ENCODE results near the gene GASK1A. TPM values are rescaled to one million over a fixed set of nuclear protein-coding genes. Genes with fewer than 3 reads are reported as not detected.

Gene GASK1A
- total RNA-seq, 1 donor from 2014 or later: not detected

DNA sequence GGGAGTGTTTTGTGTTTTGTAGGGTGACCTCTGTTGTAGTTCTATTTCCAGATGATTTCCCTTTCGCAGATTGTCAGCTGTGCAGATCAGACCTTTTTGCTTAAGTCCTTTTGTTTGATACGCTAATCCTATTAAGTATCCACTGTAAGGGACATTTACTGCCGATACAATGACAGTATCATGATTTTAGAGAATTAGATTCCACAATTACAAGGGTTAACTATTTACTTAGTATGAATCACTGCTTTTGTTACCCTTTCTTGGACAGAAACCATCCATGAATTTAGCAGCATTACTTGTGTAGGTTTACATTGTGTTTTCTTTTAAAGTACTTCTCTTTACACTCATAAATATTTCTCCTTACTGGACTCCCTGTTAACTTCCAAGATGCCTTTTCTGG lies 41.8 kb upstream of the GASK1A start:
- Mint-ChIP-seq H3K4me3 (no peak overlapping the region), H3K36me3 (ENCODE audit: low read depth) (no peaks in the 10 kb centered on the region), H3K27me3 (peaks cover 18% of the 10 kb centered on the region), H3K27ac (no peak overlapping the region), H3K4me1 (no peaks in the 10 kb centered on the region), H3K9me3 (peaks cover 2% of the 10 kb centered on the region)
- intact Hi-C loops (cut with micrococcal nuclease): no loop called here
- ChIA-PET CTCF (no interaction called here), POLR2A (no interaction called here)
- no peak for ATAC-seq (ENCODE audit: low read depth)
- TF ChIP-seq, protein P1, sequence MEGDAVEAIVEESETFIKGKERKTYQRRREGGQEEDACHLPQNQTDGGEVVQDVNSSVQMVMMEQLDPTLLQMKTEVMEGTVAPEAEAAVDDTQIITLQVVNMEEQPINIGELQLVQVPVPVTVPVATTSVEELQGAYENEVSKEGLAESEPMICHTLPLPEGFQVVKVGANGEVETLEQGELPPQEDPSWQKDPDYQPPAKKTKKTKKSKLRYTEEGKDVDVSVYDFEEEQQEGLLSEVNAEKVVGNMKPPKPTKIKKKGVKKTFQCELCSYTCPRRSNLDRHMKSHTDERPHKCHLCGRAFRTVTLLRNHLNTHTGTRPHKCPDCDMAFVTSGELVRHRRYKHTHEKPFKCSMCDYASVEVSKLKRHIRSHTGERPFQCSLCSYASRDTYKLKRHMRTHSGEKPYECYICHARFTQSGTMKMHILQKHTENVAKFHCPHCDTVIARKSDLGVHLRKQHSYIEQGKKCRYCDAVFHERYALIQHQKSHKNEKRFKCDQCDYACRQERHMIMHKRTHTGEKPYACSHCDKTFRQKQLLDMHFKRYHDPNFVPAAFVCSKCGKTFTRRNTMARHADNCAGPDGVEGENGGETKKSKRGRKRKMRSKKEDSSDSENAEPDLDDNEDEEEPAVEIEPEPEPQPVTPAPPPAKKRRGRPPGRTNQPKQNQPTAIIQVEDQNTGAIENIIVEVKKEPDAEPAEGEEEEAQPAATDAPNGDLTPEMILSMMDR (IDR thresholded peaks at IDR 0.05): no peak
- no peak for DNase-seq

DNA sequence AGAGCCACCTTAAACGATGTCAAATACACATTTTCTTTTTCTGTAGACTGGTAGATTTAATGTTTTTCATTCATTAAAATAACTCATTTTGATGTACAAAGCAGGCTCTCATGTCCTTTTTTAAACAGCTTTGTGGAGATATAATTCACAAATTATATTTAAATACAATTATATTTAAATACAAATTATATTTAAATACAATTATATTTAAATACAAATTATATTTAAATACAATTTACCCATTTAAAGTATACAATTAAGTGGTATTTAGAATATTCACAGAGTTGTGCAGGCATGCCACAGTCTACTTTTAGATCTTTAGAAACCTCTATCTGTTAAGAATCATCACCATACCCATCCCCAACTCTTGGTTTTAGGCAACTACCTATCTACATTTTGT lies 36.4 kb upstream of the GASK1A start:
- Mint-ChIP-seq H3K4me3 (no peak overlapping the region), H3K36me3 (ENCODE audit: low read depth) (no peaks in the 10 kb centered on the region), H3K27me3 (peaks cover 12% of the 10 kb centered on the region), H3K9me3 (no peaks in the 10 kb centered on the region), H3K4me1 (no peaks in the 10 kb centered on the region), H3K27ac (no peak overlapping the region)
- ATAC-seq (ENCODE audit: low read depth) (no peak), DNase-seq (no peak)
- TF ChIP-seq, protein P1 (IDR thresholded peaks at IDR 0.05): no peak
- ChIA-PET CTCF (no interaction called here), POLR2A (no interaction called here)
- intact Hi-C loops (cut with micrococcal nuclease): no loop called here

DNA sequence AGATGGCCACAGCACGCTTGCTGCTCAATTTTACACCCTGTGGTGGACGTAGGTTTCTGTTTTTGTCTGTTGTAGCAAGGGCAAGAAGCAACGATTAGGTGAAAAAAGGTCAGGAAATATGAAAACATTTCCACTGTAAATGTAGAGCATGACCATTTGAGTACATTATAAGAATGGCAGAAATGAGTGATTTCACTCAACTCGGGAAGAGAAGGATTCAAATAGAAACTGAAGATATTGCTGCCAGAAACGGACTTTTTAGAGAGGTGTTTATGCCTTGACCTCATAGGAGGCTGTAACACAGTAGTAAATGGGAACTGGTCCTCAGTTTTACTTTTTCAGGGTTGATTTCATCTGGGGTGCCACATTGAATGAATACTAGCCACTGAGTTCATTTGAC lies 33.1 kb upstream of the GASK1A start:
- CTCF ChIA-PET: no interaction called here
- TF ChIP-seq, protein P1 (IDR thresholded peaks at IDR 0.05): no peak
- ATAC-seq (ENCODE audit: low read depth): no peak

DNA sequence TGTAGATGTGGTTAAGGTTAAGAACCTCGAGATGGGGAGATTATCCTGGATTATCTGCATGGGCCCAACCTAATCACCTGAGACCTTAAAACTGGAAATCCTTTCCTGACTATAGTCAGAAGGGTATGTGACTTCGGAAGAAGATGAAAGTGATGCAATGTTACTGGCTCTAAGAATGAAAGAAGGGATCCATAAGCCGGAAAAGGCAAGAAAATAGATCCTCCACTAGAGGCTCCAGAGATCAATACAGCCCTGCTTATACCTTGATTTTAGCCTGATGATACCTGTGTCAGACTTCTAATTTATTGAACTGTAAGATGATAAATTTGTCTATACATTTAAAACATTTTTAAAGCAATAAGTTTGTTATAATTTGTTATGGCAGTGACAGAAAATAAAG lies 21.5 kb upstream of the GASK1A start:
- CTCF ChIA-PET: no interaction called here
- TF ChIP-seq, protein P1 (IDR thresholded peaks at IDR 0.05): no peak
- DNase-seq: no peak
- Mint-ChIP-seq H3K27me3 (peaks cover 15% of the 10 kb centered on the region), H3K9me3 (no peaks in the 10 kb centered on the region), H3K4me3 (no peak overlapping the region), H3K36me3 (ENCODE audit: low read depth) (no peaks in the 10 kb centered on the region), H3K4me1 (no peaks in the 10 kb centered on the region), H3K27ac (no peak overlapping the region)
- POLR2A ChIA-PET: no interaction called here
- intact Hi-C loops (cut with micrococcal nuclease): no loop called here
- no peak for ATAC-seq (ENCODE audit: low read depth)

More for the DNA sequence above, 33.1 kb upstream of the GASK1A start:
- Mint-ChIP-seq H3K27me3 (peaks cover 16% of the 10 kb centered on the region), H3K4me1 (no peaks in the 10 kb centered on the region), H3K27ac (no peak overlapping the region), H3K4me3 (no peak overlapping the region), H3K36me3 (ENCODE audit: low read depth) (no peaks in the 10 kb centered on the region), H3K9me3 (no peaks in the 10 kb centered on the region)
- no peak for DNase-seq
- intact Hi-C loops (cut with micrococcal nuclease): no loop called here
- POLR2A ChIA-PET: no interaction called here

DNA sequence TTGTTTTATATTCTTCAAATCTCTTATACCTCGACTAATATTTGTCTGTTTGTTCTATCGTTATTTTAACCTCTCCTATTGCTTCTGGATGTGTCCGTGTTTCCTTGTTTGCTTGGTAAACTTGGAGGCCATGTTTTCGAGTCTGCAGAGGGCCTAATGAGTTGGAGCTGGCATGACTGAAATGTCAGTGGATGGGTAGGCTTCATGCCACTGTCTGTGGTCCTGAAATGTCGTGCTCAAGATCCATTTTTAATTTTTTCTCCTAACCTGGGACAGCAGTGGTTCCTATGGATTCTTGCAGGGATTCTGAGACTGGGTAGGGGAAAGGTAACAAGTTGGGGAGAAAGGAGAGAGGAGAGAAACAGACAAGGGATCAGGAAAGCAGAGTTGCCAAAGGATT lies 18.8 kb upstream of the GASK1A start:
- Mint-ChIP-seq H3K36me3 (ENCODE audit: low read depth) (no peaks in the 10 kb centered on the region), H3K27me3 (peaks cover 15% of the 10 kb centered on the region), H3K4me3 (no peak overlapping the region), H3K27ac (no peak overlapping the region), H3K4me1 (no peaks in the 10 kb centered on the region), H3K9me3 (no peaks in the 10 kb centered on the region)
- intact Hi-C loops (cut with micrococcal nuclease): loop anchor here (5.0 kb wide), 1 partner anchor 1237 kb away; no protein-coding TSS in a partner anchor
- ATAC-seq (ENCODE audit: low read depth) (no peak), DNase-seq (no peak)
- ChIA-PET POLR2A (no interaction called here), CTCF (interaction anchor here (2.8 to 3.2 kb wide), 2 partner anchors 419 to 542 kb away, joined by 25 to 32 read pairs; no protein-coding TSS in a partner anchor)
- TF ChIP-seq, protein P1 (IDR thresholded peaks at IDR 0.05): no peak
